WTC11 (cell line): ENCODE results near the gene CDK5. TPM values are rescaled to one million over a fixed set of nuclear protein-coding genes. Genes with fewer than 3 reads are reported as not detected.

Experiments
- ATAC-seq: fragments of 200-7000 bp; cut with Tn5 transposase; 2 replicates; pipeline ENCODE4 v1.10.0; 2021; ENCODE audit warnings: mild to moderate bottlenecking, moderate library complexity
- CTCF ChIA-PET: fragments of 300-600 bp; sonication (Branson Sonifier 250); formaldehyde crosslinking; loops from one replicate; lab custom pipeline; 2021; ENCODE audit warnings: antibody characterized with exemption; lab: Charles Lee
- POLR2A ChIA-PET: fragments of 350-600 bp; sonication (Branson Sonifier 250); formaldehyde crosslinking; loops from one replicate; lab custom pipeline; 2021; ENCODE audit warnings: antibody characterized with exemption; lab: Charles Lee
- DNase-seq: peaks from one replicate; pipeline ENCODE4 v3.0.0; 2021; ENCODE audit warnings: low spot score
- H3K27ac Mint-ChIP-seq: 2 replicates; pipeline ENCODE4 v1.8.0; 2021; ENCODE audit warnings: mixed read lengths
- H3K27me3 Mint-ChIP-seq: 2 replicates; pipeline ENCODE4 v1.8.0; 2021; ENCODE audit warnings: low read depth, mild to moderate bottlenecking, moderate library complexity, mixed read lengths
- H3K36me3 Mint-ChIP-seq: 2 replicates; pipeline ENCODE4 v1.8.0; 2021; ENCODE audit warnings: mixed read lengths
- H3K4me1 Mint-ChIP-seq: 2 replicates; pipeline ENCODE4 v1.8.0; 2022; ENCODE audit warnings: mixed read lengths
- H3K4me3 Mint-ChIP-seq: 2 replicates; pipeline ENCODE4 v1.8.0; 2021; ENCODE audit warnings: mild to moderate bottlenecking, moderate library complexity, mixed read lengths
- H3K9me3 Mint-ChIP-seq: 2 replicates; pipeline ENCODE4 v1.8.0; 2021; ENCODE audit warnings: mixed read lengths
- ARID4B ChIP-seq: sonication (generic); formaldehyde crosslinking; IDR thresholded peaks from 2 replicates; pipeline ENCODE4 v1.8.0; 2023; ENCODE audit warnings: missing genetic modification reagents, mild to moderate bottlenecking, borderline replicate concordance
- E2F4 ChIP-seq: sonication (generic); formaldehyde crosslinking; IDR thresholded peaks from 2 replicates; pipeline ENCODE4 v1.8.1; 2022; ENCODE audit warnings: low read depth, mild to moderate bottlenecking, moderate library complexity, missing genetic modification reagents, borderline replicate concordance
- ELF4 ChIP-seq: sonication (generic); formaldehyde crosslinking; IDR thresholded peaks from 2 replicates; pipeline ENCODE4 v1.8.1; 2022; ENCODE audit warnings: low read depth, mild to moderate bottlenecking, moderate library complexity, missing genetic modification reagents
- FOXJ3 ChIP-seq: sonication (generic); formaldehyde crosslinking; IDR thresholded peaks from 2 replicates; pipeline ENCODE4 v1.9.0; 2021; ENCODE audit warnings: missing genetic modification reagents, mild to moderate bottlenecking, borderline replicate concordance
- GABPB1 ChIP-seq: sonication (generic); formaldehyde crosslinking; IDR thresholded peaks from 2 replicates; pipeline ENCODE4 v1.8.1; 2023; ENCODE audit warnings: mild to moderate bottlenecking, missing genetic modification reagents
- GTF2I ChIP-seq: fragments of 250-450 bp; sonication (Bioruptor Pico); conservative IDR thresholded peaks from 2 replicates; pipeline ENCODE4 v1.4.0; 2021; ENCODE audit warnings: mild to moderate bottlenecking
- IRF1 ChIP-seq: sonication (generic); formaldehyde crosslinking; IDR thresholded peaks from 2 replicates; pipeline ENCODE4 v1.8.0; 2023; ENCODE audit warnings: missing genetic modification reagents
- IRF2 ChIP-seq: sonication (generic); formaldehyde crosslinking; IDR thresholded peaks from 2 replicates; pipeline ENCODE4 v1.8.0; 2022; ENCODE audit warnings: low read depth, missing genetic modification reagents, borderline replicate concordance
- MAX ChIP-seq: sonication (generic); formaldehyde crosslinking; IDR thresholded peaks from 2 replicates; pipeline ENCODE4 v1.8.0; 2022; ENCODE audit warnings: mild to moderate bottlenecking, missing genetic modification reagents
- NFYB ChIP-seq: sonication (generic); formaldehyde crosslinking; conservative IDR thresholded peaks from 2 replicates; pipeline ENCODE4 v1.8.0; 2022; ENCODE audit warnings: low read depth, missing genetic modification reagents
- OVOL2 ChIP-seq: fragments of 250-450 bp; sonication (Bioruptor Pico); IDR thresholded peaks from 2 replicates; pipeline ENCODE4 v1.9.0; 2021; ENCODE audit warnings: mild to moderate bottlenecking, borderline replicate concordance
- RELA ChIP-seq: sonication (generic); formaldehyde crosslinking; IDR thresholded peaks from 2 replicates; pipeline ENCODE4 v1.8.1; 2022; ENCODE audit warnings: missing genetic modification reagents, mild to moderate bottlenecking, borderline replicate concordance
- SOX15 ChIP-seq: fragments of 250-450 bp; sonication (Bioruptor Pico); IDR thresholded peaks from 2 replicates; pipeline ENCODE4 v1.9.0; 2021; ENCODE audit warnings: mild to moderate bottlenecking
- TCF7 ChIP-seq: sonication (generic); formaldehyde crosslinking; IDR thresholded peaks from 2 replicates; pipeline ENCODE4 v1.8.0; 2022; ENCODE audit warnings: mild to moderate bottlenecking, low read depth, missing genetic modification reagents, moderate library complexity
- TEAD1 ChIP-seq: sonication (generic); formaldehyde crosslinking; IDR thresholded peaks from 2 replicates; pipeline ENCODE4 v1.8.0; 2022; ENCODE audit warnings: mild to moderate bottlenecking, missing genetic modification reagents
- total RNA-seq: library from RNA; stranded (reverse); gene quantifications from 3 replicates; pipeline ENCODE4 v1.2.3, GENCODE V29; 2021
- TF ChIP-seq, protein P1 (sequence below): fragments of 250-450 bp; sonication (Bioruptor Pico); IDR thresholded peaks from 2 replicates; pipeline ENCODE4 v2.1.2; 2022; ENCODE audit warnings: mild to moderate bottlenecking, moderate library complexity
- TF ChIP-seq, protein P2 (sequence below): fragments of 250-450 bp; sonication (Bioruptor Pico); IDR thresholded peaks from 2 replicates; pipeline ENCODE4 v1.9.0; 2021; ENCODE audit warnings: mild to moderate bottlenecking
- TF ChIP-seq, protein P3 (sequence below): fragments of 250-450 bp; sonication (Bioruptor Pico); conservative IDR thresholded peaks from 2 replicates; pipeline ENCODE4 v1.9.0; 2021; ENCODE audit warnings: mild to moderate bottlenecking

The CDK5 gene
- total RNA-seq, 1 experiment from 2014 or later = 27.8 TPM

GRCh38 chr7:151035026-151035717 is 22.5 kb downstream of the CDK5 start:
- no peak for ATAC-seq
- no peak overlapping the region for H3K27ac Mint-ChIP-seq
- DNase-seq = no peak
- ChIA-PET POLR2A (no interaction called here), CTCF (interaction anchor here (4.4 kb wide), 1 partner anchor 17 kb away, joined by 32 read pairs; no protein-coding TSS in a partner anchor)
- no peak overlapping the region for H3K4me3 Mint-ChIP-seq
- no peaks in the 10 kb centered on the region for H3K27me3 Mint-ChIP-seq
- H3K4me1 Mint-ChIP-seq = no peaks in the 10 kb centered on the region
- H3K36me3 Mint-ChIP-seq = no peaks in the 10 kb centered on the region
- H3K9me3 Mint-ChIP-seq = no peaks in the 10 kb centered on the region
- TF ChIP-seq NFYB (CRISPR knock-in tag) (no peak), IRF2 (CRISPR knock-in tag) (no peak), IRF1 (CRISPR knock-in tag) (no peak), RELA (no peak), ELF4 (no peak), TEAD1 (CRISPR knock-in tag) (no peak), MAX (no peak), GABPB1 (no peak), FOXJ3 (CRISPR knock-in tag) (no peak), SOX15 (CRISPR knock-in tag) (no peak), GTF2I (CRISPR knock-in tag) (no peak), ARID4B (no peak), E2F4 (no peak), TCF7 (CRISPR knock-in tag) (no peak), OVOL2 (no peak)
- TF ChIP-seq, protein P1, sequence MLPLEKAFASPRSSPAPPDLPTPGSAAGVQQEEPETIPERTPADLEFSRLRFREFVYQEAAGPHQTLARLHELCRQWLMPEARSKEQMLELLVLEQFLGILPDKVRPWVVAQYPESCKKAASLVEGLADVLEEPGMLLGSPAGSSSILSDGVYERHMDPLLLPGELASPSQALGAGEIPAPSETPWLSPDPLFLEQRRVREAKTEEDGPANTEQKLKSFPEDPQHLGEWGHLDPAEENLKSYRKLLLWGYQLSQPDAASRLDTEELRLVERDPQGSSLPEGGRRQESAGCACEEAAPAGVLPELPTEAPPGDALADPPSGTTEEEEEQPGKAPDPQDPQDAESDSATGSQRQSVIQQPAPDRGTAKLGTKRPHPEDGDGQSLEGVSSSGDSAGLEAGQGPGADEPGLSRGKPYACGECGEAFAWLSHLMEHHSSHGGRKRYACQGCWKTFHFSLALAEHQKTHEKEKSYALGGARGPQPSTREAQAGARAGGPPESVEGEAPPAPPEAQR = no peak
- TF ChIP-seq, protein P2, sequence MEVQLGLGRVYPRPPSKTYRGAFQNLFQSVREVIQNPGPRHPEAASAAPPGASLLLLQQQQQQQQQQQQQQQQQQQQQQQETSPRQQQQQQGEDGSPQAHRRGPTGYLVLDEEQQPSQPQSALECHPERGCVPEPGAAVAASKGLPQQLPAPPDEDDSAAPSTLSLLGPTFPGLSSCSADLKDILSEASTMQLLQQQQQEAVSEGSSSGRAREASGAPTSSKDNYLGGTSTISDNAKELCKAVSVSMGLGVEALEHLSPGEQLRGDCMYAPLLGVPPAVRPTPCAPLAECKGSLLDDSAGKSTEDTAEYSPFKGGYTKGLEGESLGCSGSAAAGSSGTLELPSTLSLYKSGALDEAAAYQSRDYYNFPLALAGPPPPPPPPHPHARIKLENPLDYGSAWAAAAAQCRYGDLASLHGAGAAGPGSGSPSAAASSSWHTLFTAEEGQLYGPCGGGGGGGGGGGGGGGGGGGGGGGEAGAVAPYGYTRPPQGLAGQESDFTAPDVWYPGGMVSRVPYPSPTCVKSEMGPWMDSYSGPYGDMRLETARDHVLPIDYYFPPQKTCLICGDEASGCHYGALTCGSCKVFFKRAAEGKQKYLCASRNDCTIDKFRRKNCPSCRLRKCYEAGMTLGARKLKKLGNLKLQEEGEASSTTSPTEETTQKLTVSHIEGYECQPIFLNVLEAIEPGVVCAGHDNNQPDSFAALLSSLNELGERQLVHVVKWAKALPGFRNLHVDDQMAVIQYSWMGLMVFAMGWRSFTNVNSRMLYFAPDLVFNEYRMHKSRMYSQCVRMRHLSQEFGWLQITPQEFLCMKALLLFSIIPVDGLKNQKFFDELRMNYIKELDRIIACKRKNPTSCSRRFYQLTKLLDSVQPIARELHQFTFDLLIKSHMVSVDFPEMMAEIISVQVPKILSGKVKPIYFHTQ = no peak
- TF ChIP-seq, protein P3, sequence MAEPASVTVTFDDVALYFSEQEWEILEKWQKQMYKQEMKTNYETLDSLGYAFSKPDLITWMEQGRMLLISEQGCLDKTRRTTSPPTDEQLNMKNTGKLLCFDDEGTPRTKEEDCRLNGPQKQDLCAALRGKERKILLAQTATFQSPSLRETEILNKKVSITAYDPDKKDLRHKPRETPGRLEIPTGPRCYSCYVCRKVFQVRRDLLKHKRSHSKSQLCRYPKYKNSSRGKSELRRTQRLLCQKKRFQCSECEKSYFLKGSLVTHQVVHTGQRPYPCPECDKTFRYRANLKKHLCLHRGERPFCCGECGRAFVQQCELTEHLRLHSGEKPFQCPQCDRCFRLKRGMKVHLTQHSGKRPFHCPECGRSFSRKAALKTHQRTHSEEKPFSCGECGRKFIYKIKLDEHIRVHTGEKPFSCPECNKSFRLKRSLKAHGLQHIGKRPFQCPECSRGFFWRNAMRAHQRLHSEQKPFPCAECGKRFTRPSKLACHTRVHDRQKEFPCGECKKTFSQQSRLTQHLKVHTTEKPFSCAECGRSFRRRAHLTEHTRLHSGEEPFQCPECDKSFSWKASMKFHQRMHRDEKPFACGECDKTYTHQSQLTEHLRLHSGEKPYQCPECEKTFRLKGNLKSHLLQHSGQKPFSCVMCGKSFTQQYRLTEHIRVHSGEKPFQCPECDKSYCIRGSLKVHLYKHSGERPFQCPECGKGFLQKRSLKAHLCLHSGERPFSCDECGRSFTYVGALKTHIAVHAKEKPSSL (CRISPR knock-in tag) = no peak
